ENCODE measurements around the gene ANO5. TPM values are rescaled to one million over a fixed set of nuclear protein-coding genes. Genes with fewer than 3 reads are reported as not detected.
A peak's percentile ranks its signal among the peaks of the same experiment; 100 is the strongest.

Gene ANO5
- total RNA-seq, 4 donors from 2014 or later = 3.5 to 14.5 (median 4.8) TPM

DNA sequence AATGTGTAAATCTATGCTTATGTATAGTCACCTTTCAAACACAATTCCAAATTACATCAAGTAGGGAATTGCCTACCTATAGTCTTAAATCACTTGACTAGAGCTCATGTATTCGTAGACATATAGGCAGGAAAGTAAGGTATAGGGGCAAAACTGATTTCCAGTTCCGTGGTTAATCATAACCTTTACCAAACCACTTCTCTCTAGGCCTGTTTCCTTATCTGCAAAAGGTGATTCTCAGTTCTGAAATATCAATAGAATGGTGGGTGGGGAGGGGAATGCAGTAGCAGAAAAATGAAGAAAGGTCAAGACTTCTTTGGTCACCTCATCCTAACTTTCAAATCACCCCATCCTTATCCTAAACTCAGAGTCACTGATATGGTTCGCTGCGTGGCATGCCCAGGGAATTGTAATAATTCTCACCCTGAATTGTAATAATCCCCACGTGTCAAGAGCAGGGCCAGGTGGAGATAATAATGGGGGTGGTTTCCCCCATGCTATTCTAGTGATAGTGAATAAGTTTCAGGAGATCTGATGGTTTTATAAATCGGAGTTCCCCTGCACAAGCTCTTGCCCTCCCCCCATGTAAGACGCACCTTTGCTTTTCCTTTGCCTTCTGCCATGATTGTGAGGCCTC lies 1.9 kb upstream of the ANO5 start:
- Histone ChIP-seq H3K27me3 (no peaks in the 10 kb centered on the region), H3K4me1 (no peaks in the 10 kb centered on the region), H3K36me3 (no peaks in the 10 kb centered on the region), H3K9me3 (no peaks in the 10 kb centered on the region), H3K4me3 (no peak overlapping the region), H3K27ac (no peak overlapping the region)
- TF ChIP-seq CTCF (IDR thresholded peaks at IDR 0.05) (no peak), POLR2A (IDR thresholded peaks at IDR 0.05) (no peak)
- no peak for DNase-seq
- intact Hi-C loops (cut with DNase I; ENCODE audit: low total_unique reads) = no loop called here

- no peak for DNase-seq
- TF ChIP-seq POLR2A (IDR thresholded peaks at IDR 0.05) (no peak), CTCF (IDR thresholded peaks at IDR 0.05) (no peak)
- Histone ChIP-seq H3K9me3 (no peaks in the 10 kb centered on the region), H3K4me1 (no peaks in the 10 kb centered on the region), H3K27me3 (no peaks in the 10 kb centered on the region), H3K27ac (no peak overlapping the region), H3K4me3 (peak overlapping the region; percentile 45 to 46), H3K36me3 (no peaks in the 10 kb centered on the region)
- intact Hi-C loops (cut with DNase I; ENCODE audit: low total_unique reads) = no loop called here
These were observed 620 bp upstream of the ANO5 start for GRCh38 chr11:22192289-22192641.

GRCh38 chr11:22193348-22194051 lies 615 bp downstream of the ANO5 start:
- no peaks in the 10 kb centered on the region for H3K4me1 ChIP-seq
- no peaks in the 10 kb centered on the region for H3K36me3 ChIP-seq
- peak overlapping the region; percentile 45 to 46 for H3K4me3 ChIP-seq
- no peak for TF ChIP-seq CTCF (IDR thresholded peaks at IDR 0.05)
- TF ChIP-seq POLR2A (IDR thresholded peaks at IDR 0.05) = no peak
- no peaks in the 10 kb centered on the region for H3K9me3 ChIP-seq
- no peak overlapping the region for H3K27ac ChIP-seq
- no peaks in the 10 kb centered on the region for H3K27me3 ChIP-seq
- intact Hi-C loops (cut with DNase I; ENCODE audit: low total_unique reads) = no loop called here
- DNase-seq = peak in 1 of 2 donors; percentile 13

DNA sequence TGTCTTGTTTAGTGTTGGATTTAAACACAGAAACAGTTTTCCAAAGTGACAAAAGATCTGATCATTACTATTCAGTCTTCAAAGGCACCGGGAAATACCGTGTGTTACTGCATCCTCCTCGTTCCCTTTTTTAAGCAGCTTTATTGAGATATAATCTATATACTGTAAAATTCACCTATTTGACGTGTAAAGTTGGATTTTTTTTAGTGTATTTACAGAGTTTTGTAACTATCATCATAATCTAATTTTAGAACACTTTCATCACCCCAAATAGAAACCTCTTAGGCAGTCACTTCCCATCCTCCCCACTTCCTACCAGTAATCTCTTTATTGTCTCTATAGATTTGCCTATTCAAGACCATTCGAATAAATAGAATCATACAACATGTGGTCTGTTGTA lies 1.4 kb downstream of the ANO5 start:
- H3K27ac ChIP-seq = no peak overlapping the region
- no peaks in the 10 kb centered on the region for H3K36me3 ChIP-seq
- DNase-seq = no peak
- intact Hi-C loops (cut with DNase I; ENCODE audit: low total_unique reads) = no loop called here
- no peaks in the 10 kb centered on the region for H3K9me3 ChIP-seq
- no peaks in the 10 kb centered on the region for H3K27me3 ChIP-seq
- peak overlapping the region in 1 of 2 donors; percentile 46 for H3K4me3 ChIP-seq
- TF ChIP-seq CTCF (IDR thresholded peaks at IDR 0.05) (no peak), POLR2A (IDR thresholded peaks at IDR 0.05) (no peak)
- H3K4me1 ChIP-seq = no peaks in the 10 kb centered on the region

- H3K4me1 ChIP-seq = no peaks in the 10 kb centered on the region
- H3K36me3 ChIP-seq = no peaks in the 10 kb centered on the region
- DNase-seq = no peak
- no peaks in the 10 kb centered on the region for H3K27me3 ChIP-seq
- TF ChIP-seq CTCF (IDR thresholded peaks at IDR 0.05) (no peak), POLR2A (IDR thresholded peaks at IDR 0.05) (no peak)
- intact Hi-C loops (cut with DNase I; ENCODE audit: low total_unique reads) = no loop called here
- no peak overlapping the region for H3K4me3 ChIP-seq
- no peak overlapping the region for H3K27ac ChIP-seq
- H3K9me3 ChIP-seq = no peaks in the 10 kb centered on the region
These were observed 2.0 kb downstream of the ANO5 start for GRCh38 chr11:22194907-22195306.
